NB4 (cell line): ENCODE results near the gene SURF6.

ENCODE experiments used
- POLR2A ChIP-seq: IDR thresholded peaks from 2 replicates; pipeline ENCODE4 v1.6.1; 2011; ENCODE audit warnings: mild to moderate bottlenecking; ENCODE audit not compliant: insufficient read length; ENCODE audit errors: extremely low read depth
- TF ChIP-seq, protein P1 (sequence below): IDR thresholded peaks from one replicate; pipeline ENCODE4 v1.5.1; 2012; ENCODE audit warnings: low read depth, low read length

DNA sequence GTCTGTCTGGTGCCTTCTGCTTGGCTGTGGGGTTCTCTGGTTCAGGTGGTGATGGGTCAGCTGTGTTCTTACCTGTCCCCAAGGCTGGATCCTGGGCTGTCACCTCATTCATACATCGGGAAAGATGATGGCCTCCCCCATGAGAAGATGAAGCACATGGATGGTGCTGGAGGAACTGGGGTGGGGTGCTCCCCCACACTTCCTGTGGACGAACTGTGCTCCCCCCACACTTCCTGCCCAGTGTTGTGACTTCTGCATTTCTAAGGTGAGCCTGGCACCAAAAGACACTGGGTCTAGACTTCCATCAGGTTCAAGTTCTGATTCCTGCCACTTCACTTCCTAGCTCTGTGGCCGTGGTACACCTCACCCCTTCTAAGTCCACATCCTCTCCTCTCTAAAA, 4.3 kb upstream of the SURF6 start:
- no peak for TF ChIP-seq POLR2A
- TF ChIP-seq, protein P1, sequence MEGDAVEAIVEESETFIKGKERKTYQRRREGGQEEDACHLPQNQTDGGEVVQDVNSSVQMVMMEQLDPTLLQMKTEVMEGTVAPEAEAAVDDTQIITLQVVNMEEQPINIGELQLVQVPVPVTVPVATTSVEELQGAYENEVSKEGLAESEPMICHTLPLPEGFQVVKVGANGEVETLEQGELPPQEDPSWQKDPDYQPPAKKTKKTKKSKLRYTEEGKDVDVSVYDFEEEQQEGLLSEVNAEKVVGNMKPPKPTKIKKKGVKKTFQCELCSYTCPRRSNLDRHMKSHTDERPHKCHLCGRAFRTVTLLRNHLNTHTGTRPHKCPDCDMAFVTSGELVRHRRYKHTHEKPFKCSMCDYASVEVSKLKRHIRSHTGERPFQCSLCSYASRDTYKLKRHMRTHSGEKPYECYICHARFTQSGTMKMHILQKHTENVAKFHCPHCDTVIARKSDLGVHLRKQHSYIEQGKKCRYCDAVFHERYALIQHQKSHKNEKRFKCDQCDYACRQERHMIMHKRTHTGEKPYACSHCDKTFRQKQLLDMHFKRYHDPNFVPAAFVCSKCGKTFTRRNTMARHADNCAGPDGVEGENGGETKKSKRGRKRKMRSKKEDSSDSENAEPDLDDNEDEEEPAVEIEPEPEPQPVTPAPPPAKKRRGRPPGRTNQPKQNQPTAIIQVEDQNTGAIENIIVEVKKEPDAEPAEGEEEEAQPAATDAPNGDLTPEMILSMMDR = no peak
